Ishikawa (cell line): ENCODE measurements around the gene PELO.

Experiments used
- CEBPB ChIP-seq: IDR thresholded peaks from 2 replicates; pipeline ENCODE4 v1.6.1; 2012
- CREB1 ChIP-seq: IDR thresholded peaks from 2 replicates; pipeline ENCODE4 v1.6.1; 2012; ENCODE audit warnings: low read depth
- EGR1 ChIP-seq: IDR thresholded peaks from 2 replicates; pipeline ENCODE4 v1.6.1; 2012
- EP300 ChIP-seq: IDR thresholded peaks from 2 replicates; pipeline ENCODE4 v1.6.1; 2012; ENCODE audit warnings: borderline replicate concordance
- FOXM1 ChIP-seq: IDR thresholded peaks from 2 replicates; pipeline ENCODE4 v1.6.1; 2012; ENCODE audit warnings: low read depth, borderline replicate concordance
- NFIC ChIP-seq: IDR thresholded peaks from 2 replicates; pipeline ENCODE4 v1.6.1; 2012
- RAD21 ChIP-seq: IDR thresholded peaks from 2 replicates; pipeline ENCODE4 v1.6.1; 2012; ENCODE audit warnings: low read depth
- TAF1 ChIP-seq: IDR thresholded peaks from 2 replicates; pipeline ENCODE4 v1.6.1; 2012; ENCODE audit warnings: low read depth, mild to moderate bottlenecking
- TCF12 ChIP-seq: IDR thresholded peaks from 2 replicates; pipeline ENCODE4 v1.6.1; 2012; ENCODE audit warnings: low read depth
- TEAD4 ChIP-seq: IDR thresholded peaks from 2 replicates; pipeline ENCODE4 v1.6.1; 2012
- YY1 ChIP-seq: IDR thresholded peaks from 2 replicates; pipeline ENCODE4 v1.6.1; 2012; ENCODE audit warnings: low read depth
- ZBTB7A ChIP-seq: IDR thresholded peaks from 2 replicates; pipeline ENCODE4 v1.6.1; 2012; ENCODE audit warnings: low read depth
- TF ChIP-seq, protein P1 (sequence below): IDR thresholded peaks from 2 replicates; pipeline ENCODE4 v1.6.1; 2012; ENCODE audit warnings: low read depth, mild to moderate bottlenecking
- TF ChIP-seq, protein P2 (sequence below): IDR thresholded peaks from 2 replicates; pipeline ENCODE4 v1.6.1; 2012
- TF ChIP-seq, protein P3 (sequence below): IDR thresholded peaks from 2 replicates; pipeline ENCODE4 v1.6.1; 2012

Gene PELO

DNA sequence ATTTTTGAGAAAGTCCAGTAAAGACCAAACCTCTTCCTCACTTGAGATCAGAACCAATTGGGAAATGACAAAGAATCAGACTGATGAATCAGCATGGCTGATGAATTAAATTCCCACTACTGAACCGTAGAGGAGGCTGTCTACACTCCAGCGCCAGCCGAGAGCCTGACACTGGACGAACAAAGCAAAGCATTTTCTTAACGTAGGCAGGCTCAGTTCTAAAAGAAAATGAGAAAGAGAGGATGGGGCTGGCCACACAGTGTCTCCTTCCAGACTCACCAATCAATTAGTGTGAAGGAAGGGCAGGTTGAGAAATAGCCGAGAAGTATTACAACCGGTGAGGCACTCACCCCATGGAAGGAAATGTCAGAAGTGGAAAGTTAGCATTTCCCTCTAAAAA lies 49.4 kb downstream of the PELO start:
- TF ChIP-seq EP300, result no peak
- no peak for TF ChIP-seq CREB1
- no peak for TF ChIP-seq EGR1
- no peak for TF ChIP-seq FOXM1
- no peak for TF ChIP-seq ZBTB7A
- no peak for TF ChIP-seq TCF12
- no peak for TF ChIP-seq YY1
- no peak for TF ChIP-seq TEAD4
- TF ChIP-seq, protein P1, sequence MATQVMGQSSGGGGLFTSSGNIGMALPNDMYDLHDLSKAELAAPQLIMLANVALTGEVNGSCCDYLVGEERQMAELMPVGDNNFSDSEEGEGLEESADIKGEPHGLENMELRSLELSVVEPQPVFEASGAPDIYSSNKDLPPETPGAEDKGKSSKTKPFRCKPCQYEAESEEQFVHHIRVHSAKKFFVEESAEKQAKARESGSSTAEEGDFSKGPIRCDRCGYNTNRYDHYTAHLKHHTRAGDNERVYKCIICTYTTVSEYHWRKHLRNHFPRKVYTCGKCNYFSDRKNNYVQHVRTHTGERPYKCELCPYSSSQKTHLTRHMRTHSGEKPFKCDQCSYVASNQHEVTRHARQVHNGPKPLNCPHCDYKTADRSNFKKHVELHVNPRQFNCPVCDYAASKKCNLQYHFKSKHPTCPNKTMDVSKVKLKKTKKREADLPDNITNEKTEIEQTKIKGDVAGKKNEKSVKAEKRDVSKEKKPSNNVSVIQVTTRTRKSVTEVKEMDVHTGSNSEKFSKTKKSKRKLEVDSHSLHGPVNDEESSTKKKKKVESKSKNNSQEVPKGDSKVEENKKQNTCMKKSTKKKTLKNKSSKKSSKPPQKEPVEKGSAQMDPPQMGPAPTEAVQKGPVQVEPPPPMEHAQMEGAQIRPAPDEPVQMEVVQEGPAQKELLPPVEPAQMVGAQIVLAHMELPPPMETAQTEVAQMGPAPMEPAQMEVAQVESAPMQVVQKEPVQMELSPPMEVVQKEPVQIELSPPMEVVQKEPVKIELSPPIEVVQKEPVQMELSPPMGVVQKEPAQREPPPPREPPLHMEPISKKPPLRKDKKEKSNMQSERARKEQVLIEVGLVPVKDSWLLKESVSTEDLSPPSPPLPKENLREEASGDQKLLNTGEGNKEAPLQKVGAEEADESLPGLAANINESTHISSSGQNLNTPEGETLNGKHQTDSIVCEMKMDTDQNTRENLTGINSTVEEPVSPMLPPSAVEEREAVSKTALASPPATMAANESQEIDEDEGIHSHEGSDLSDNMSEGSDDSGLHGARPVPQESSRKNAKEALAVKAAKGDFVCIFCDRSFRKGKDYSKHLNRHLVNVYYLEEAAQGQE, result no peak
- no peak for TF ChIP-seq TAF1
- no peak for TF ChIP-seq CEBPB
- TF ChIP-seq, protein P2, sequence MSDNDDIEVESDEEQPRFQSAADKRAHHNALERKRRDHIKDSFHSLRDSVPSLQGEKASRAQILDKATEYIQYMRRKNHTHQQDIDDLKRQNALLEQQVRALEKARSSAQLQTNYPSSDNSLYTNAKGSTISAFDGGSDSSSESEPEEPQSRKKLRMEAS, result no peak
- TF ChIP-seq, protein P3, sequence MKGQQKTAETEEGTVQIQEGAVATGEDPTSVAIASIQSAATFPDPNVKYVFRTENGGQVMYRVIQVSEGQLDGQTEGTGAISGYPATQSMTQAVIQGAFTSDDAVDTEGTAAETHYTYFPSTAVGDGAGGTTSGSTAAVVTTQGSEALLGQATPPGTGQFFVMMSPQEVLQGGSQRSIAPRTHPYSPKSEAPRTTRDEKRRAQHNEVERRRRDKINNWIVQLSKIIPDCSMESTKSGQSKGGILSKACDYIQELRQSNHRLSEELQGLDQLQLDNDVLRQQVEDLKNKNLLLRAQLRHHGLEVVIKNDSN, result no peak
- TF ChIP-seq RAD21, result no peak
- TF ChIP-seq NFIC, result no peak
